ENCODE data around the gene ADNP.
A peak's percentile ranks its signal among the peaks of the same experiment; 100 is the strongest.

The ADNP gene

GRCh38 chr20:50929299-50930138 lies 1.7 kb downstream of the ADNP start:
- TF ChIP-seq CTCF (IDR thresholded peaks at IDR 0.05), result peak; percentile 99

GRCh38 chr20:50928469-50928868 lies 2.8 kb downstream of the ADNP start:
- no peak for TF ChIP-seq CTCF (IDR thresholded peaks at IDR 0.05)

GRCh38 chr20:50926530-50926929 lies 4.7 kb downstream of the ADNP start:
- TF ChIP-seq CTCF (IDR thresholded peaks at IDR 0.05), result no peak

- TF ChIP-seq CTCF (IDR thresholded peaks at IDR 0.05), result no peak
Observed at GRCh38 chr20:50924261-50924920, 6.8 kb downstream of the ADNP start.

GRCh38 chr20:50921803-50922501 lies 9.3 kb downstream of the ADNP start:
- TF ChIP-seq CTCF (IDR thresholded peaks at IDR 0.05), result no peak

- TF ChIP-seq CTCF (IDR thresholded peaks at IDR 0.05), result no peak
Observed at GRCh38 chr20:50920997-50921396, 10.2 kb downstream of the ADNP start.

GRCh38 chr20:50919567-50919966 lies 11.7 kb downstream of the ADNP start:
- no peak for TF ChIP-seq CTCF (IDR thresholded peaks at IDR 0.05)

Data from LNCAP (cell line).